ENCODE measurements around the gene PRPF38A. TPM values are rescaled to one million over a fixed set of nuclear protein-coding genes. Genes with fewer than 3 reads are reported as not detected.

PRPF38A gene
- total and polyA plus RNA-seq, 11 donors = 6.2 to 24.7 (median 16.5) TPM

GRCh38 chr1:52424231-52424636, 19.8 kb downstream of the PRPF38A start:
- H3K27me3 ChIP-seq = no peaks in the 10 kb centered on the region
- no peak for TF ChIP-seq CTCF (IDR thresholded peaks at IDR 0.05)
- no peak for TF ChIP-seq POLR2A (IDR thresholded peaks at IDR 0.05)
- ATAC-seq (peak in 3 of 4 donors; percentile 39 to 49 (median 45)), DNase-seq (no peak)
- peaks cover 0 to 89% (median 61%) of the 10 kb centered on the region in 9 donors for H3K36me3 ChIP-seq
- H3K27ac ChIP-seq = peak overlapping the region in 4 of 12 donors; percentile 0 to 42 (median 28)
- no peaks in the 10 kb centered on the region for H3K9me3 ChIP-seq
- intact Hi-C loops (cut with DNase I) = loop anchor here in 1 of 10 donors (10.0 kb wide), 1 partner anchor 261 kb away; no protein-coding TSS in a partner anchor
- H3K4me3 ChIP-seq = no peak overlapping the region
- peaks cover 0 to 20% (median 7%) of the 10 kb centered on the region in 12 donors for H3K4me1 ChIP-seq

- Histone ChIP-seq H3K4me3 (no peak overlapping the region), H3K27me3 (no peaks in the 10 kb centered on the region), H3K4me1 (peaks cover 0 to 20% (median 7%) of the 10 kb centered on the region in 12 donors), H3K36me3 (peaks cover 0 to 89% (median 61%) of the 10 kb centered on the region in 9 donors), H3K9me3 (no peaks in the 10 kb centered on the region), H3K27ac (peak overlapping the region in 1 of 12 donors; percentile 42)
- TF ChIP-seq POLR2A (IDR thresholded peaks at IDR 0.05) = no peak
- no peak for TF ChIP-seq CTCF (IDR thresholded peaks at IDR 0.05)
- DNase-seq = no peak
- 94 to 97% (median 95%) methylated on average over 1 of the region's 1 CpG for WGBS, 4 donors
- no peak for ATAC-seq
- intact Hi-C loops (cut with DNase I) = loop anchor here in 1 of 10 donors (10.0 kb wide), 1 partner anchor 260 kb away; no protein-coding TSS in a partner anchor
Measured at GRCh38 chr1:52424813-52425212, 20.4 kb downstream of the PRPF38A start.

- H3K36me3 ChIP-seq = peaks cover 0 to 89% (median 62%) of the 10 kb centered on the region in 9 donors
- DNase-seq = no peak
- no peaks in the 10 kb centered on the region for H3K27me3 ChIP-seq
- no peak for ATAC-seq
- no peak for TF ChIP-seq CTCF (IDR thresholded peaks at IDR 0.05)
- no peak for TF ChIP-seq POLR2A (IDR thresholded peaks at IDR 0.05)
- H3K4me3 ChIP-seq = no peak overlapping the region
- intact Hi-C loops (cut with DNase I) = loop anchor here in 1 of 10 donors (10.0 kb wide), 1 partner anchor 258 kb away; no protein-coding TSS in a partner anchor
- peaks cover 0 to 20% (median 7%) of the 10 kb centered on the region in 12 donors for H3K4me1 ChIP-seq
- H3K9me3 ChIP-seq = no peaks in the 10 kb centered on the region
- WGBS, 4 donors = 84 to 88% (median 85%) methylated on average over 3 of the region's 3 CpGs
- H3K27ac ChIP-seq = no peak overlapping the region
Measured at GRCh38 chr1:52426371-52426770, 22.0 kb downstream of the PRPF38A start.

GRCh38 chr1:52427152-52427551, 22.8 kb downstream of the PRPF38A start:
- Histone ChIP-seq H3K4me1 (peaks cover 0 to 20% (median 7%) of the 10 kb centered on the region in 12 donors), H3K27ac (no peak overlapping the region), H3K9me3 (no peaks in the 10 kb centered on the region), H3K36me3 (peaks cover 0 to 89% (median 62%) of the 10 kb centered on the region in 9 donors), H3K27me3 (no peaks in the 10 kb centered on the region), H3K4me3 (no peak overlapping the region)
- intact Hi-C loops (cut with DNase I) = loop anchor here in 1 of 10 donors (10.0 kb wide), 1 partner anchor 258 kb away; no protein-coding TSS in a partner anchor
- TF ChIP-seq CTCF (IDR thresholded peaks at IDR 0.05) = no peak
- TF ChIP-seq POLR2A (IDR thresholded peaks at IDR 0.05) = no peak
- ATAC-seq = no peak
- WGBS, 4 donors = 58 to 72% (median 67%) methylated on average over 1 of the region's 1 CpG
- no peak for DNase-seq

Measured in heart left ventricle (tissue), 16 donors.